H9 (cell line): ENCODE data around the gene RNGTT. TPM values are rescaled to one million over a fixed set of nuclear protein-coding genes. Genes with fewer than 3 reads are reported as not detected.
A peak's percentile ranks its signal among the peaks of the same experiment; 100 is the strongest.

Experiments used
- DNase-seq: peaks from one replicate; pipeline ENCODE4 v3.0.0-alpha.2; 2017
- H2AFZ ChIP-seq: one replicate; pipeline ENCODE4 v1.6.1; 2013; ENCODE audit warnings: mild to moderate bottlenecking, low read length, control low read depth, moderate library complexity
- H2AK5ac ChIP-seq: 2 replicates; pipeline ENCODE4 v1.6.1; 2013; ENCODE audit warnings: low read length, control low read depth, mixed read lengths; ENCODE audit not compliant: insufficient read length
- H2BK120ac ChIP-seq: one replicate; pipeline ENCODE4 v1.6.1; 2013; ENCODE audit warnings: low read depth, mild to moderate bottlenecking, low read length, control low read depth, inconsistent platforms; ENCODE audit not compliant: poor library complexity, severe bottlenecking
- H2BK12ac ChIP-seq: 2 replicates; pipeline ENCODE4 v1.6.1; 2013; ENCODE audit warnings: low read length, control low read depth, mixed read lengths, low read depth; ENCODE audit not compliant: insufficient read length
- H2BK15ac ChIP-seq: 2 replicates; pipeline ENCODE4 v1.6.1; 2013; ENCODE audit warnings: low read depth, low read length, control low read depth
- H2BK20ac ChIP-seq: one replicate; pipeline ENCODE4 v1.6.1; 2013; ENCODE audit warnings: low read depth, mild to moderate bottlenecking, low read length, control low read depth, inconsistent platforms; ENCODE audit not compliant: poor library complexity, severe bottlenecking
- H2BK5ac ChIP-seq: 2 replicates; pipeline ENCODE4 v1.6.1; 2013; ENCODE audit warnings: low read length, control low read depth, mixed read lengths; ENCODE audit not compliant: insufficient read length
- H3K14ac ChIP-seq: 2 replicates; pipeline ENCODE4 v1.6.1; 2013; ENCODE audit warnings: low read length, control low read depth; ENCODE audit not compliant: insufficient read depth
- H3K18ac ChIP-seq: 2 replicates; pipeline ENCODE4 v1.6.1; 2013; ENCODE audit warnings: low read depth, mild to moderate bottlenecking, mixed read lengths, low read length, control low read depth; ENCODE audit not compliant: insufficient read length
- H3K23ac ChIP-seq: 2 replicates; pipeline ENCODE4 v1.6.1; 2013; ENCODE audit warnings: low read length, control low read depth, mixed read lengths, low read depth; ENCODE audit not compliant: insufficient read length
- H3K23me2 ChIP-seq: 2 replicates; pipeline ENCODE4 v1.6.1; 2013; ENCODE audit warnings: low read depth, mild to moderate bottlenecking, mixed read lengths, low read length, control low read depth; ENCODE audit not compliant: insufficient read length, poor library complexity, severe bottlenecking
- H3K27ac ChIP-seq: 2 replicates; pipeline ENCODE4 v1.5.1; 2013; ENCODE audit warnings: low read length, control low read depth, mixed read lengths, low read depth; ENCODE audit not compliant: insufficient read length
- H3K27me3 ChIP-seq: 2 replicates; pipeline ENCODE4 v1.6.1; 2013; ENCODE audit warnings: low read length, control low read depth, inconsistent platforms; ENCODE audit not compliant: insufficient read depth
- H3K4ac ChIP-seq: 2 replicates; pipeline ENCODE4 v1.6.1; 2013; ENCODE audit warnings: low read depth, mild to moderate bottlenecking, control low read depth, inconsistent platforms, low read length, moderate library complexity
- H3K4me1 ChIP-seq: 2 replicates; pipeline ENCODE4 v1.6.1; 2013; ENCODE audit warnings: low read length, control low read depth, inconsistent platforms; ENCODE audit not compliant: insufficient read depth
- H3K4me2 ChIP-seq: 2 replicates; pipeline ENCODE4 v1.6.1; 2013; ENCODE audit warnings: low read length, control low read depth, mixed read lengths; ENCODE audit not compliant: insufficient read length, insufficient read depth
- H3K56ac ChIP-seq: 2 replicates; pipeline ENCODE4 v1.6.1; 2013; ENCODE audit warnings: low read depth, mild to moderate bottlenecking, mixed read lengths, low read length, control low read depth; ENCODE audit not compliant: insufficient read length
- H3K79me1 ChIP-seq: 2 replicates; pipeline ENCODE4 v1.6.1; 2013; ENCODE audit warnings: low read depth, mild to moderate bottlenecking, moderate library complexity, low read length, control low read depth, inconsistent platforms; ENCODE audit not compliant: insufficient read depth, poor library complexity, severe bottlenecking
- H3K79me2 ChIP-seq: 2 replicates; pipeline ENCODE4 v1.6.1; 2013; ENCODE audit warnings: low read length, control low read depth, inconsistent platforms; ENCODE audit not compliant: insufficient read depth
- H3K9ac ChIP-seq: 2 replicates; pipeline ENCODE4 v1.6.1; 2013; ENCODE audit warnings: low read length, control low read depth, mixed read lengths; ENCODE audit not compliant: insufficient read length; ENCODE audit errors: extremely low read depth
- H3K9me3 ChIP-seq: one replicate; pipeline ENCODE4 v1.6.1; 2013; ENCODE audit warnings: low read depth, low read length, inconsistent platforms; ENCODE audit not compliant: control insufficient read depth
- H3T11ph ChIP-seq: one replicate; pipeline ENCODE4 v1.6.1; 2013; ENCODE audit warnings: mild to moderate bottlenecking, low read length, control low read depth, inconsistent platforms
- H4K20me1 ChIP-seq: one replicate; pipeline ENCODE4 v1.6.1; 2013; ENCODE audit not compliant: control insufficient read depth, insufficient read length, insufficient read depth
- H4K5ac ChIP-seq: 2 replicates; pipeline ENCODE4 v1.6.1; 2013; ENCODE audit warnings: low read depth, mild to moderate bottlenecking, mixed read lengths, low read length, control low read depth; ENCODE audit not compliant: insufficient read length
- H4K8ac ChIP-seq: replicated peaks from 2 replicates; pipeline ENCODE4 v1.6.1; 2013; ENCODE audit warnings: low read length, control low read depth, mixed read lengths, low read depth; ENCODE audit not compliant: insufficient read length
- H4K91ac ChIP-seq: 2 replicates; pipeline ENCODE4 v1.6.1; 2013; ENCODE audit warnings: low read depth, mild to moderate bottlenecking, moderate library complexity, mixed read lengths, low read length, control low read depth; ENCODE audit not compliant: insufficient read length
- H3K27ac Mint-ChIP-seq, 3 experiments: 2 replicates in 2 of 3; 3 replicates in 1 of 3; pipeline ENCODE4 v1.8.0; 2020 to 2021; ENCODE audit warnings: mixed read lengths in 3 of 3, mild to moderate bottlenecking in 1 of 3, moderate library complexity in 1 of 3
- H3K27me3 Mint-ChIP-seq: 2 replicates; pipeline ENCODE4 v1.8.0; 2021; ENCODE audit warnings: low read depth, mild to moderate bottlenecking, moderate library complexity, mixed read lengths
- H3K36me3 Mint-ChIP-seq, 3 experiments: 2 replicates in 2 of 3; 3 replicates in 1 of 3; pipeline ENCODE4 v1.8.0; 2020 to 2021; ENCODE audit warnings: low read depth in 3 of 3, mixed read lengths in 3 of 3; ENCODE audit not compliant: insufficient read depth in 1 of 3
- H3K4me1 Mint-ChIP-seq, 2 experiments: 2 replicates each; pipeline ENCODE4 v1.8.0; 2020; ENCODE audit warnings: mixed read lengths in 2 of 2
- H3K4me3 Mint-ChIP-seq, 2 experiments: 2 replicates in 1 of 2; 3 replicates in 1 of 2; pipeline ENCODE4 v1.8.0; 2020 to 2021; ENCODE audit warnings: mild to moderate bottlenecking in 2 of 2, mixed read lengths in 2 of 2, moderate library complexity in 1 of 2
- H3K9me3 Mint-ChIP-seq, 2 experiments: 2 replicates in 1 of 2; 3 replicates in 1 of 2; pipeline ENCODE4 v1.8.0; 2020; ENCODE audit warnings: mild to moderate bottlenecking in 2 of 2, mixed read lengths in 2 of 2, moderate library complexity in 1 of 2
- WGBS: extraction: QIAGEN DNeasy Blood & Tissue Kit; methylation state at CpG from one replicate; pipeline ENCODE4 v1.1.7; 2013; ENCODE audit warnings: missing lambda C conversion rate, low lambda C conversion rate, mixed read lengths; ENCODE audit not compliant: insufficient read length; ENCODE audit errors: extremely low coverage; 5-methylcytosine and 5-hydroxymethylcytosine counted together
- total RNA-seq: library from RNA; stranded (reverse); gene quantifications from 2 replicates; pipeline ENCODE4 v1.2.1, GENCODE V29; 2021
- TF ChIP-seq, protein P1 (sequence below): fragments of 200-600 bp; sonication (generic); conservative IDR thresholded peaks from 3 replicates; pipeline ENCODE4 v1.8.0; 2021; ENCODE audit warnings: antibody characterized with exemption, mild to moderate bottlenecking

Gene RNGTT
- total RNA-seq, 1 experiment from 2014 or later, result 20.5 TPM

DNA sequence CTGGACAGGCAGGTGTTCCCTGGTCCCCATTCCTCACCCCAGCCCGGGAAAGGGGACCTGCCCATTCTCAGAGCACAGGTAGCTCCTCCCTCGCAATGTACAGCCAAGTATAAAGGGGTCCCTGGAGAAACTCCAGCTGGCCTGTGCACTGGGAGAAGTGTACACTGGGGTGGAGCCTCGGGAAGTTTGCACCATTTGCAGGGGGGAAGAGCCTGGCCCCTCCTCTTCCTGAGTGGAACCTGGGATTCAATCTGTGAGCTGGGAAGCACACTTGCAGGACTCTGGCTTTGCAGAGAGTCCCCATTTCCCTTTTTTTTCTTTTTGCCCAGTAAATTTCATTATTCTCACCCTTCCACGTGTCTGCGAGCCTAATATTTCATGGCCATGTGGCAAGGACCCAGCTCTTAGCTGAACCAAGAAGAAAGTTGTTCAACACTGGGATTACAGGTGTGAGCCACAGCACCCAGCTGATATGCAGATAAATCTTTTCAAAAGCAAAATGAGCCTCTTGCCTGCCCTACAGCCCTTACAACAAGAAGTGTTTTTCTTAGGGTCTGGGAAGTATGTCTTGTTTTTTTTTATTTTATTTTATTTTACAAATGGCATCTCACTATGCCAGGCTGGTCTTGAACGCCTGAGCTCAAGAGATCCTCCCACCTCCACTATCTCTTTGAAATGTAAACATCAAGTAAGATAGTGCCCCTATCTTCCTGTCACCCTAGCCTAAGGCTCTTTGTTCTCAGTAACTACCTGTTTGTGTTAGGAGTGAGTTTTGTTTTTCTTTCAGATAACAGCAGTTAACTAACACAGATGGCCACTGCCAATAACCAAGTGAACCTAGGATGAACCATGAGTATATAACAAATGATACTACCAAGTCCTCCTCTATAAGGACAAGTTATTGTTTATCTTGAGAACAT lies 9.3 kb upstream of the RNGTT start:
- WGBS, result no CpG with 5 or more reads among the region's 6 CpGs
- Histone ChIP-seq H3K4ac (no peak overlapping the region), H2AK5ac (no peak overlapping the region), H3K4me2 (no peak overlapping the region), H4K5ac (no peak overlapping the region), H2BK5ac (no peak overlapping the region), H3K56ac (no peak overlapping the region), H3K79me2 (no peaks in the 10 kb centered on the region), H3K14ac (no peak overlapping the region; the same call in 1 of the 2 replicates), H3K4me1 (no peaks in the 10 kb centered on the region; the same call in 1 of the 2 replicates), H3K23me2 (no peaks in the 10 kb centered on the region), H3K27ac (no peak overlapping the region), H3K9me3 (no peaks in the 10 kb centered on the region), H3K18ac (no peak overlapping the region), H3T11ph (no peak overlapping the region), H2BK120ac (no peak overlapping the region), H4K20me1 (no peaks in the 10 kb centered on the region), H3K23ac (no peak overlapping the region), H2BK15ac (no peak overlapping the region), H2BK20ac (no peak overlapping the region), H2BK12ac (no peak overlapping the region), H2AFZ (no peak overlapping the region), H4K91ac (no peak overlapping the region), H3K79me1 (no peaks in the 10 kb centered on the region), H3K27me3 (peaks cover 44% of the 10 kb centered on the region), H4K8ac (no peak overlapping the region), H3K9ac (no peak overlapping the region)
- no peak for DNase-seq
- Mint-ChIP-seq H3K27me3 (peaks cover 92% of the 10 kb centered on the region), H3K27ac (peak overlapping the region in 1 of 3 experiments; percentile 44; a peak in 1 of 7 replicates), H3K9me3 (peaks cover 0 to 7% of the 10 kb centered on the region in 2 experiments; a peak in 2 of 5 replicates), H3K36me3 (peaks cover 0 to 6% (median 3%) of the 10 kb centered on the region in 3 experiments; a peak in 1 of 7 replicates), H3K4me1 (peaks cover 24 to 26% of the 10 kb centered on the region in 2 experiments), H3K4me3 (peak overlapping the region; percentile 31 to 35; a peak in 2 of 5 replicates)
- TF ChIP-seq, protein P1, sequence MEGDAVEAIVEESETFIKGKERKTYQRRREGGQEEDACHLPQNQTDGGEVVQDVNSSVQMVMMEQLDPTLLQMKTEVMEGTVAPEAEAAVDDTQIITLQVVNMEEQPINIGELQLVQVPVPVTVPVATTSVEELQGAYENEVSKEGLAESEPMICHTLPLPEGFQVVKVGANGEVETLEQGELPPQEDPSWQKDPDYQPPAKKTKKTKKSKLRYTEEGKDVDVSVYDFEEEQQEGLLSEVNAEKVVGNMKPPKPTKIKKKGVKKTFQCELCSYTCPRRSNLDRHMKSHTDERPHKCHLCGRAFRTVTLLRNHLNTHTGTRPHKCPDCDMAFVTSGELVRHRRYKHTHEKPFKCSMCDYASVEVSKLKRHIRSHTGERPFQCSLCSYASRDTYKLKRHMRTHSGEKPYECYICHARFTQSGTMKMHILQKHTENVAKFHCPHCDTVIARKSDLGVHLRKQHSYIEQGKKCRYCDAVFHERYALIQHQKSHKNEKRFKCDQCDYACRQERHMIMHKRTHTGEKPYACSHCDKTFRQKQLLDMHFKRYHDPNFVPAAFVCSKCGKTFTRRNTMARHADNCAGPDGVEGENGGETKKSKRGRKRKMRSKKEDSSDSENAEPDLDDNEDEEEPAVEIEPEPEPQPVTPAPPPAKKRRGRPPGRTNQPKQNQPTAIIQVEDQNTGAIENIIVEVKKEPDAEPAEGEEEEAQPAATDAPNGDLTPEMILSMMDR, result no peak
